Ishikawa (cell line): ENCODE measurements around the gene NPC1L1.

Experiments used
- CEBPB ChIP-seq: IDR thresholded peaks from 2 replicates; pipeline ENCODE4 v1.6.1; 2012
- CREB1 ChIP-seq: IDR thresholded peaks from 2 replicates; pipeline ENCODE4 v1.6.1; 2012; ENCODE audit warnings: low read depth
- EGR1 ChIP-seq: IDR thresholded peaks from 2 replicates; pipeline ENCODE4 v1.6.1; 2012
- EP300 ChIP-seq: IDR thresholded peaks from 2 replicates; pipeline ENCODE4 v1.6.1; 2012; ENCODE audit warnings: borderline replicate concordance
- FOXM1 ChIP-seq: IDR thresholded peaks from 2 replicates; pipeline ENCODE4 v1.6.1; 2012; ENCODE audit warnings: low read depth, borderline replicate concordance
- NFIC ChIP-seq: IDR thresholded peaks from 2 replicates; pipeline ENCODE4 v1.6.1; 2012
- RAD21 ChIP-seq: IDR thresholded peaks from 2 replicates; pipeline ENCODE4 v1.6.1; 2012; ENCODE audit warnings: low read depth
- TAF1 ChIP-seq: IDR thresholded peaks from 2 replicates; pipeline ENCODE4 v1.6.1; 2012; ENCODE audit warnings: low read depth, mild to moderate bottlenecking
- TCF12 ChIP-seq: IDR thresholded peaks from 2 replicates; pipeline ENCODE4 v1.6.1; 2012; ENCODE audit warnings: low read depth
- TEAD4 ChIP-seq: IDR thresholded peaks from 2 replicates; pipeline ENCODE4 v1.6.1; 2012
- USF1 ChIP-seq: IDR thresholded peaks from 2 replicates; pipeline ENCODE4 v1.6.1; 2012
- YY1 ChIP-seq: IDR thresholded peaks from 2 replicates; pipeline ENCODE4 v1.6.1; 2012; ENCODE audit warnings: low read depth
- ZBTB7A ChIP-seq: IDR thresholded peaks from 2 replicates; pipeline ENCODE4 v1.6.1; 2012; ENCODE audit warnings: low read depth
- TF ChIP-seq, protein P1 (sequence below): IDR thresholded peaks from 2 replicates; pipeline ENCODE4 v1.6.1; 2012
- TF ChIP-seq, protein P2 (sequence below): IDR thresholded peaks from 2 replicates; pipeline ENCODE4 v1.6.1; 2012; ENCODE audit warnings: low read depth, mild to moderate bottlenecking

NPC1L1 gene

GRCh38 chr7:44540592-44541027, 520 bp downstream of the NPC1L1 start:
- TF ChIP-seq TEAD4 (no peak), EGR1 (no peak), YY1 (no peak), RAD21 (no peak), TCF12 (no peak), CREB1 (no peak), ZBTB7A (no peak)
- TF ChIP-seq, protein P1, sequence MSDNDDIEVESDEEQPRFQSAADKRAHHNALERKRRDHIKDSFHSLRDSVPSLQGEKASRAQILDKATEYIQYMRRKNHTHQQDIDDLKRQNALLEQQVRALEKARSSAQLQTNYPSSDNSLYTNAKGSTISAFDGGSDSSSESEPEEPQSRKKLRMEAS = no peak
- TF ChIP-seq, protein P2, sequence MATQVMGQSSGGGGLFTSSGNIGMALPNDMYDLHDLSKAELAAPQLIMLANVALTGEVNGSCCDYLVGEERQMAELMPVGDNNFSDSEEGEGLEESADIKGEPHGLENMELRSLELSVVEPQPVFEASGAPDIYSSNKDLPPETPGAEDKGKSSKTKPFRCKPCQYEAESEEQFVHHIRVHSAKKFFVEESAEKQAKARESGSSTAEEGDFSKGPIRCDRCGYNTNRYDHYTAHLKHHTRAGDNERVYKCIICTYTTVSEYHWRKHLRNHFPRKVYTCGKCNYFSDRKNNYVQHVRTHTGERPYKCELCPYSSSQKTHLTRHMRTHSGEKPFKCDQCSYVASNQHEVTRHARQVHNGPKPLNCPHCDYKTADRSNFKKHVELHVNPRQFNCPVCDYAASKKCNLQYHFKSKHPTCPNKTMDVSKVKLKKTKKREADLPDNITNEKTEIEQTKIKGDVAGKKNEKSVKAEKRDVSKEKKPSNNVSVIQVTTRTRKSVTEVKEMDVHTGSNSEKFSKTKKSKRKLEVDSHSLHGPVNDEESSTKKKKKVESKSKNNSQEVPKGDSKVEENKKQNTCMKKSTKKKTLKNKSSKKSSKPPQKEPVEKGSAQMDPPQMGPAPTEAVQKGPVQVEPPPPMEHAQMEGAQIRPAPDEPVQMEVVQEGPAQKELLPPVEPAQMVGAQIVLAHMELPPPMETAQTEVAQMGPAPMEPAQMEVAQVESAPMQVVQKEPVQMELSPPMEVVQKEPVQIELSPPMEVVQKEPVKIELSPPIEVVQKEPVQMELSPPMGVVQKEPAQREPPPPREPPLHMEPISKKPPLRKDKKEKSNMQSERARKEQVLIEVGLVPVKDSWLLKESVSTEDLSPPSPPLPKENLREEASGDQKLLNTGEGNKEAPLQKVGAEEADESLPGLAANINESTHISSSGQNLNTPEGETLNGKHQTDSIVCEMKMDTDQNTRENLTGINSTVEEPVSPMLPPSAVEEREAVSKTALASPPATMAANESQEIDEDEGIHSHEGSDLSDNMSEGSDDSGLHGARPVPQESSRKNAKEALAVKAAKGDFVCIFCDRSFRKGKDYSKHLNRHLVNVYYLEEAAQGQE = no peak

- TF ChIP-seq FOXM1 (no peak), YY1 (no peak), ZBTB7A (no peak), TCF12 (no peak), CEBPB (no peak), EGR1 (no peak), TEAD4 (no peak), EP300 (no peak)
These were observed 1.2 kb downstream of the NPC1L1 start for GRCh38 chr7:44539669-44540506.

- TF ChIP-seq TEAD4 (no peak), ZBTB7A (no peak), USF1 (no peak), CEBPB (no peak), RAD21 (no peak), FOXM1 (no peak), EGR1 (no peak), NFIC (no peak)
- TF ChIP-seq, protein P2 = no peak
- TF ChIP-seq, protein P1 = no peak
These were observed 2.1 kb downstream of the NPC1L1 start for GRCh38 chr7:44538798-44539668.

DNA sequence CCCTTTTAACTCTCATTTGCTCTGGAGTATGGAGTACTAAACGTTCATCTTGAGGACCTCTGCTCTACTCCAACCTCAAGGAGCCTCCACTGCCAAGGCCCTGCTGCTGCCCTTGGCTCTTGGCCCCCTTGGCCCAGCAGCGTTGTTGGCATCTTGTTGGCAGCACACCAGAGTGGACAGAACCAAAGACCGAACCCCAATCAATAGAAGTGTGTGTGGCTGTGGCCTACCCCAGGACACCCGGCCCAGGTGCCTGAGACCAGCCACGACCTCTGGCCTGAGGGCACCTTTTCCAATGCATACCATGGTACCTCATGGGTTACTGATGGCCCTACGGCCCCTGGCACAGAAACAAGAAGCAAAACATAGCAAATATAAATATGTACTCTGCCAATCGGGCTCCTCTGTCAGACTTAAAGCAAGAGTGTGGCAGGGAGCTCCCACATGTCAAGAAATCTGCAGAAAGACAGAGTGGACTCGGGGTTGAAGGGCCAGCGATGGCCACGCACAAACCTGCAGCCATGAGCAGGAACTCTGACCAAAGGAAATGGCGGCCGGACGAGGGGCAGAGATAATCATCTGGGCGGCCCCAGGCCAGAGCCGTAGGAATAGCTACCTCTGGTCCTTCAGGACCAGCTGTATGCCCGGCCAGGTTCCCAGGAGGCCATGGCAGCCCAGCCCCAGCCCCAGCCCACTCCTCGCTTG, 2.9 kb downstream of the NPC1L1 start:
- TF ChIP-seq EGR1 (no peak), YY1 (no peak), USF1 (no peak), CEBPB (no peak), TCF12 (no peak), TAF1 (no peak)

- TF ChIP-seq FOXM1 = no peak
- TF ChIP-seq YY1 = no peak
- no peak for TF ChIP-seq TCF12
- TF ChIP-seq, protein P2 = no peak
- TF ChIP-seq USF1 = no peak
- TF ChIP-seq RAD21 = no peak
- TF ChIP-seq TAF1 = no peak
- no peak for TF ChIP-seq EP300
- TF ChIP-seq CEBPB = no peak
- TF ChIP-seq ZBTB7A = no peak
- TF ChIP-seq, protein P1 = no peak
- no peak for TF ChIP-seq NFIC
- TF ChIP-seq CREB1 = no peak
These were observed 3.7 kb downstream of the NPC1L1 start for GRCh38 chr7:44537442-44537841.
